Hepatocyte (in vitro differentiated cells): ENCODE measurements around the gene PSMF1. TPM values are rescaled to one million over a fixed set of nuclear protein-coding genes. Genes with fewer than 3 reads are reported as not detected.

ENCODE experiments used
- DNase-seq: peaks from one replicate; pipeline ENCODE4 v3.0.0-alpha.2; 2016; ENCODE audit warnings: low spot score
- H2AFZ ChIP-seq: fragments of 200-600 bp; sonication (generic); 2 replicates; pipeline ENCODE4 v1.6.0; 2016; ENCODE audit warnings: antibody characterized with exemption, mild to moderate bottlenecking
- H3K27ac ChIP-seq: fragments of 200-600 bp; sonication (generic); 2 replicates; pipeline ENCODE4 v1.5.1; 2016; ENCODE audit warnings: mild to moderate bottlenecking
- H3K27me3 ChIP-seq: fragments of 200-600 bp; sonication (generic); 2 replicates; pipeline ENCODE4 v1.6.1; 2016
- H3K36me3 ChIP-seq: fragments of 200-600 bp; sonication (generic); replicated peaks from 2 replicates; pipeline ENCODE4 v1.5.1; 2016; ENCODE audit warnings: low read depth; ENCODE audit not compliant: insufficient read depth
- H3K4me1 ChIP-seq: fragments of 200-600 bp; sonication (generic); 2 replicates; pipeline ENCODE4 v1.5.1; 2016; ENCODE audit warnings: mild to moderate bottlenecking, moderate library complexity; ENCODE audit not compliant: insufficient read depth
- H3K4me2 ChIP-seq: fragments of 200-600 bp; sonication (generic); 2 replicates; pipeline ENCODE4 v1.6.0; 2016
- H3K4me3 ChIP-seq: fragments of 200-600 bp; sonication (generic); 2 replicates; pipeline ENCODE4 v1.5.1; 2016; ENCODE audit warnings: mild to moderate bottlenecking
- H3K79me2 ChIP-seq: fragments of 200-600 bp; sonication (generic); 2 replicates; pipeline ENCODE4 v1.6.0; 2017; ENCODE audit warnings: mild to moderate bottlenecking
- H3K9me2 ChIP-seq: fragments of 200-600 bp; sonication (generic); replicated peaks from 2 replicates; pipeline ENCODE4 v1.6.0; 2017; ENCODE audit warnings: mild to moderate bottlenecking; ENCODE audit not compliant: insufficient read depth
- H3K9me3 ChIP-seq: fragments of 200-600 bp; sonication (generic); 2 replicates; pipeline ENCODE4 v1.5.1; 2016; ENCODE audit warnings: low read depth, mild to moderate bottlenecking
- H4K20me1 ChIP-seq: fragments of 200-600 bp; sonication (generic); 2 replicates; pipeline ENCODE4 v1.6.0; 2016; ENCODE audit warnings: mild to moderate bottlenecking; ENCODE audit not compliant: insufficient read depth, poor library complexity, severe bottlenecking
- EZH2 ChIP-seq: fragments of 200-600 bp; sonication (generic); IDR thresholded peaks from 2 replicates; pipeline ENCODE4 v1.6.1; 2016; ENCODE audit warnings: antibody characterized with exemption, mild to moderate bottlenecking, borderline replicate concordance
- EZH2phosphoT487 ChIP-seq: fragments of 200-600 bp; sonication (generic); IDR thresholded peaks from one replicate; pipeline ENCODE4 v1.6.1; 2018; ENCODE audit warnings: antibody characterized with exemption, mild to moderate bottlenecking, low read depth, moderate library complexity; ENCODE audit not compliant: unreplicated experiment, severe bottlenecking
- WGBS: methylation state at CpG from one replicate; pipeline ENCODE4 v1.1.6; 2016; ENCODE audit warnings: low lambda C conversion rate; ENCODE audit errors: missing lambda C conversion rate; 5-methylcytosine and 5-hydroxymethylcytosine counted together
- polyA plus RNA-seq: library from polyadenylated mRNA; unstranded; fragments of >200 nt; fragmentation: Nextera tagmentation; extraction: Ambion mirVana; gene quantifications from 2 replicates; pipeline ENCODE4 v1.2.1, GENCODE V29; 2016
- total RNA-seq: library from RNA; depleted of rRNA; stranded (reverse); fragments of >200 nt; gene quantifications from 2 replicates; pipeline ENCODE4 v1.2.3, GENCODE V29; 2014
- TF ChIP-seq, protein P1 (sequence below): fragments of 200-600 bp; sonication (generic); IDR thresholded peaks from 2 replicates; pipeline ENCODE4 v1.5.1; 2016; ENCODE audit warnings: antibody characterized with exemption, mild to moderate bottlenecking; ENCODE audit not compliant: poor library complexity

Gene PSMF1
- total and polyA plus RNA-seq, 2 experiments from 2014 or later: 97.3 to 126 TPM

DNA sequence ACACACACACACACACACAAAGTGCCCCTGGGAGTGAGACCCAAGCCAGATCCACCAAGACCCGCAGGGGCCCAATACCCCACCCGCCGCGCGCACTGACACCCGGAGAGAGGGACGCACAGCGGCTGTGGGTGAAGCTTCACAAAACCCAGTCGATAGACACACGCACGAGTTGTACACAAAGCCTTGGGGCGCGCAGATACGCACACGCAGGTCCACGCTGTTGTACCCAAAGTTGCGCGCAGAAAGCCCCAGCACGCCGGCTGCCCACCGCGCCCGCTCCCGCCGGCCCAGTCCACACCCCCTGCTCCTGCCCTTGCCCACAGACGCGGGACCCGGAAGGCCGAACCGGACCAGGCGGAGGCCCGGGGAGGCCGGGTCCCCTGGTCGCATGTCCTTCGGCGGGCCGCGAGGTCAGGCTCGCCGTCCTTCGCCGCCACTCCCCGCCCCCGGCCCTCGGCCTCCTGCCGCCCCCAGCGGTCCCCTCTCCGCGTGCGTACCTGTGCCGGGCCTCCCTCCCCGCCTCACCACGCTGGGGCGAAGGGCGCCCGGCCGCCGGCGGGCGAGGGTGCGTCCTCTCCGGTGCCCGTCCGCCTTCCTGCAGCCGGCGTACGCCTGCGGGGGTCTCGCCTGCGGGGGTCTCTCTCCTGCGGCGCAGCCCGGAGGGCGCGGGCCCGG, 66.4 kb downstream of the PSMF1 start, which contains the start of gene TMEM74B:
Gene TMEM74B (minus strand): TSS at position 344 of the 678 bp plus-strand sequence. CDS start 1,180 bp downstream, outside the sequence.
- TF ChIP-seq EZH2phosphoT487 (no peak), EZH2 (peak; percentile 49)
- peak within 1 kb of the TSS; percentile 56 for H2AFZ ChIP-seq
- peak; percentile 34 for DNase-seq
- peak within 1 kb of the TSS; percentile 72 for H3K4me3 ChIP-seq
- no peaks in the 10 kb centered on the region for H3K79me2 ChIP-seq
- H3K27ac ChIP-seq: no peak within 1 kb of the TSS
- H3K4me2 ChIP-seq: peak within 1 kb of the TSS; percentile 97
- 9% methylated on average over 34 of the region's 76 CpGs for WGBS
- peaks cover 23% of the 10 kb centered on the region for H3K4me1 ChIP-seq
- no peaks in the 10 kb centered on the region for H4K20me1 ChIP-seq
- H3K9me3 ChIP-seq: no peaks in the 10 kb centered on the region
- peaks cover 16% of the 10 kb centered on the region for H3K27me3 ChIP-seq
- no peaks in the 10 kb centered on the region for H3K36me3 ChIP-seq
- H3K9me2 ChIP-seq: no peaks in the 10 kb centered on the region

DNA sequence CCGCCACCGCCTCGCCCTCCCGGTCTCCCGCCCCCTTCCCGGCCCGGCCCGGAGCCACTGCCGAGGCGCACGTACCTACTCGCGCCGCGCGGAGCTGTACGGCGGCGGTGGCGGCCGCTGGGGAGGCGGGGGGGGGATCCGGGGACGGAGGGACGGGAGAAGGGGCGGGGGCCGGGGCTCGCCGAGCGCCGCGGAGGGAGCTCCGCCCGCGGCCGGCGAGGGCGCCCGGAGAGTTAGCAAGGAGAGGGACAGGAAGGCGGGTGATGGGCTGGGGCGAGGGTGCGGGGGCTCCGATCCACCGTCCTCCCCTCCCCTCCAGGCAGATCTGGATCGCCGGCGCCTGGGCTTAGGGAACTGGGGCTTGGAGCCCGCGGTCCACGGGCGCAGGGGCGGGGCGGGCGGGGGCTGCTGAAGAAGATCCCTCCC, 66.9 kb downstream of the PSMF1 start:
- H2AFZ ChIP-seq: peak overlapping the region; percentile 56
- H4K20me1 ChIP-seq: no peaks in the 10 kb centered on the region
- H3K9me3 ChIP-seq: no peaks in the 10 kb centered on the region
- peaks cover 23% of the 10 kb centered on the region for H3K4me1 ChIP-seq
- DNase-seq: peak; percentile 47
- H3K27me3 ChIP-seq: peaks cover 16% of the 10 kb centered on the region
- TF ChIP-seq EZH2phosphoT487: no peak
- TF ChIP-seq, protein P1, sequence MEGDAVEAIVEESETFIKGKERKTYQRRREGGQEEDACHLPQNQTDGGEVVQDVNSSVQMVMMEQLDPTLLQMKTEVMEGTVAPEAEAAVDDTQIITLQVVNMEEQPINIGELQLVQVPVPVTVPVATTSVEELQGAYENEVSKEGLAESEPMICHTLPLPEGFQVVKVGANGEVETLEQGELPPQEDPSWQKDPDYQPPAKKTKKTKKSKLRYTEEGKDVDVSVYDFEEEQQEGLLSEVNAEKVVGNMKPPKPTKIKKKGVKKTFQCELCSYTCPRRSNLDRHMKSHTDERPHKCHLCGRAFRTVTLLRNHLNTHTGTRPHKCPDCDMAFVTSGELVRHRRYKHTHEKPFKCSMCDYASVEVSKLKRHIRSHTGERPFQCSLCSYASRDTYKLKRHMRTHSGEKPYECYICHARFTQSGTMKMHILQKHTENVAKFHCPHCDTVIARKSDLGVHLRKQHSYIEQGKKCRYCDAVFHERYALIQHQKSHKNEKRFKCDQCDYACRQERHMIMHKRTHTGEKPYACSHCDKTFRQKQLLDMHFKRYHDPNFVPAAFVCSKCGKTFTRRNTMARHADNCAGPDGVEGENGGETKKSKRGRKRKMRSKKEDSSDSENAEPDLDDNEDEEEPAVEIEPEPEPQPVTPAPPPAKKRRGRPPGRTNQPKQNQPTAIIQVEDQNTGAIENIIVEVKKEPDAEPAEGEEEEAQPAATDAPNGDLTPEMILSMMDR: no peak
- no peak for TF ChIP-seq EZH2
- no peaks in the 10 kb centered on the region for H3K9me2 ChIP-seq
- H3K27ac ChIP-seq: no peak overlapping the region
- peak overlapping the region; percentile 72 for H3K4me3 ChIP-seq
- no peaks in the 10 kb centered on the region for H3K79me2 ChIP-seq
- 0% methylated on average over 12 of the region's 54 CpGs for WGBS
- H3K4me2 ChIP-seq: peak overlapping the region; percentile 97
- no peaks in the 10 kb centered on the region for H3K36me3 ChIP-seq

DNA sequence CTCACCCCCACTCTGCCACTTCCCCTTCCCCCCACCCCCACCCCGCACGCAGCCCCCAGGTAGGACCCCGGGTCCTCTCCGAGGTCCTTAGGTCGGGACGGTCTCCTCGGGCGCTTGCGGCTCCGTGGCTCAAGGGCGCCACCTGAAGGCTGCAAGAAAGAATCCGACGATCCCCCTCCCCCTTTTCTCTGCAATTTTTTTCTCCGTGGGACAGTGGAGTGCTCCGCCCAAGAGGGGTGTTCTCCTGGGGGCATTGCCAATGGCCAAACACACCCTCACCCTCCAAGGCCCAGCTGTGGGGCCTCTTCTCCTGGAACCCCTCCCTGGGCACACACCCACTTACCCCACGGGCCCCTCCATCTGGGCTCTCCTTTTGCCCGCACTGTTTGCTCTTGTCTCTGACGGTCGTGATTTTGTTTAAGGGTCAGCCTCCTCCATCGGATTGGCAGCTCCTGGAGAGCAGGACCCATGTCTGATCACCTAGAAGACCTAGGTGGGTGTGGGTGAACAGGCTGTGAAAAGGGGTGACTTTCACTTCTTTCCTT, 67.5 kb downstream of the PSMF1 start:
- peaks cover 16% of the 10 kb centered on the region for H3K27me3 ChIP-seq
- H3K9me2 ChIP-seq: no peaks in the 10 kb centered on the region
- H3K27ac ChIP-seq: no peak overlapping the region
- 14% methylated on average over 17 of the region's 20 CpGs for WGBS
- peak overlapping the region; percentile 72 for H3K4me3 ChIP-seq
- H3K4me2 ChIP-seq: peak overlapping the region; percentile 97
- H3K79me2 ChIP-seq: no peaks in the 10 kb centered on the region
- H3K4me1 ChIP-seq: peaks cover 23% of the 10 kb centered on the region
- DNase-seq: peak; percentile 80
- H3K36me3 ChIP-seq: no peaks in the 10 kb centered on the region
- no peaks in the 10 kb centered on the region for H4K20me1 ChIP-seq
- peak overlapping the region; percentile 56 for H2AFZ ChIP-seq
- TF ChIP-seq EZH2: no peak
- TF ChIP-seq, protein P1: peak; percentile 62
- TF ChIP-seq EZH2phosphoT487: no peak
- no peaks in the 10 kb centered on the region for H3K9me3 ChIP-seq

DNA sequence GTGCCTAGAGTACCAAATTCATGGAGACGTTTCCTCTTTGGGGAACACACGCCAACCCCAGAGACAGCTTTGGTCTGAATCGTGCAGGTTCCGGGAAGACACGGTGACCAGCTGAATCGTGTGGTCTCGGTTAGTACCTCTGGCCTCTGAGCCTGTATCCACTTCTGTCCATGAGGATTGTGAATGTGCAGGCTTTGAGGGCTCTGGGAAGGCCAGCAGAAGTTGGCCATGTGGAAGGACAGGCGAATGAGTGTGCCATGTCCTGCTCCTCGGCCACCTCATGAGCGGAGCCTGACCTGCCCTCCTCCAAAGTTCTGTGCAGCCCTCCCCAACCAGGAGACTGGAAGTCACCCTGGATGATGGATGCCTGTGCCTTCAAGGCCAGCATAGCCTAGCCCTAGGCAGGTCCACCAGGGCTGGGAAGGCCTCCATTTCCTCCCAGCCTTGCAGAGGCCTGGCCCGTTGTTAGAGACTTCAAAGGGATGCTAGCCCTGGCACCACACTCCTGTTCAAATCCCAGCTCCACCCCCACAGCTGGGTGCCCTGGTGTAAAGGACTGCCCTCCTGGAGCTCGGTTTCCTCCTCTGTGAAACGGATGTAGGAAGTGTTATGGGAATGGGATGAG, 68.1 kb downstream of the PSMF1 start:
- H3K9me3 ChIP-seq: no peaks in the 10 kb centered on the region
- 81% methylated on average over 13 of the region's 13 CpGs for WGBS
- no peak overlapping the region for H3K4me3 ChIP-seq
- no peaks in the 10 kb centered on the region for H4K20me1 ChIP-seq
- H3K27ac ChIP-seq: peak overlapping the region; percentile 69
- peaks cover 23% of the 10 kb centered on the region for H3K4me1 ChIP-seq
- H3K79me2 ChIP-seq: no peaks in the 10 kb centered on the region
- no peaks in the 10 kb centered on the region for H3K36me3 ChIP-seq
- no peak overlapping the region for H2AFZ ChIP-seq
- DNase-seq: no peak
- peak overlapping the region; percentile 97 for H3K4me2 ChIP-seq
- TF ChIP-seq, protein P1: no peak
- no peak for TF ChIP-seq EZH2
- TF ChIP-seq EZH2phosphoT487: no peak
- peaks cover 16% of the 10 kb centered on the region for H3K27me3 ChIP-seq
- no peaks in the 10 kb centered on the region for H3K9me2 ChIP-seq
